WTC11 (cell line): ENCODE measurements around the gene MYO15A. TPM values are rescaled to one million over a fixed set of nuclear protein-coding genes. Genes with fewer than 3 reads are reported as not detected.

Experiments used
- ATAC-seq: fragments of 200-7000 bp; cut with Tn5 transposase; 2 replicates; pipeline ENCODE4 v1.10.0; 2021; ENCODE audit warnings: mild to moderate bottlenecking, moderate library complexity
- CTCF ChIA-PET: fragments of 300-600 bp; sonication (Branson Sonifier 250); formaldehyde crosslinking; loops from one replicate; lab custom pipeline; 2021; ENCODE audit warnings: antibody characterized with exemption; lab: Charles Lee
- POLR2A ChIA-PET: fragments of 350-600 bp; sonication (Branson Sonifier 250); formaldehyde crosslinking; loops from one replicate; lab custom pipeline; 2021; ENCODE audit warnings: antibody characterized with exemption; lab: Charles Lee
- DNase-seq: peaks from one replicate; pipeline ENCODE4 v3.0.0; 2021; ENCODE audit warnings: low spot score
- H3K27ac Mint-ChIP-seq: 2 replicates; pipeline ENCODE4 v1.8.0; 2021; ENCODE audit warnings: mixed read lengths
- H3K27me3 Mint-ChIP-seq: 2 replicates; pipeline ENCODE4 v1.8.0; 2021; ENCODE audit warnings: low read depth, mild to moderate bottlenecking, moderate library complexity, mixed read lengths
- H3K36me3 Mint-ChIP-seq: 2 replicates; pipeline ENCODE4 v1.8.0; 2021; ENCODE audit warnings: mixed read lengths
- H3K4me1 Mint-ChIP-seq: 2 replicates; pipeline ENCODE4 v1.8.0; 2022; ENCODE audit warnings: mixed read lengths
- H3K4me3 Mint-ChIP-seq: 2 replicates; pipeline ENCODE4 v1.8.0; 2021; ENCODE audit warnings: mild to moderate bottlenecking, moderate library complexity, mixed read lengths
- H3K9me3 Mint-ChIP-seq: 2 replicates; pipeline ENCODE4 v1.8.0; 2021; ENCODE audit warnings: mixed read lengths
- FOXK1 ChIP-seq: sonication (generic); formaldehyde crosslinking; IDR thresholded peaks from 2 replicates; pipeline ENCODE4 v1.8.0; 2022; ENCODE audit warnings: mild to moderate bottlenecking, moderate library complexity, missing genetic modification reagents
- GABPB1 ChIP-seq: sonication (generic); formaldehyde crosslinking; IDR thresholded peaks from 2 replicates; pipeline ENCODE4 v1.8.1; 2023; ENCODE audit warnings: mild to moderate bottlenecking, missing genetic modification reagents
- GTF2I ChIP-seq: fragments of 250-450 bp; sonication (Bioruptor Pico); conservative IDR thresholded peaks from 2 replicates; pipeline ENCODE4 v1.4.0; 2021; ENCODE audit warnings: mild to moderate bottlenecking
- NR2C2 ChIP-seq: sonication (generic); formaldehyde crosslinking; IDR thresholded peaks from 2 replicates; pipeline ENCODE4 v1.8.0; 2022; ENCODE audit warnings: mild to moderate bottlenecking, missing genetic modification reagents
- SP1 ChIP-seq: sonication (generic); formaldehyde crosslinking; conservative IDR thresholded peaks from 2 replicates; pipeline ENCODE4 v1.8.1; 2022; ENCODE audit warnings: missing genetic modification reagents
- ZBTB21 ChIP-seq: sonication (generic); formaldehyde crosslinking; IDR thresholded peaks from 2 replicates; pipeline ENCODE4 v1.8.1; 2023; ENCODE audit warnings: mild to moderate bottlenecking, missing genetic modification reagents, borderline replicate concordance
- ZNF423 ChIP-seq: fragments of 250-450 bp; sonication (Bioruptor Pico); IDR thresholded peaks from 2 replicates; pipeline ENCODE4 v2.1.2; 2022; ENCODE audit warnings: mild to moderate bottlenecking, moderate library complexity
- total RNA-seq: library from RNA; stranded (reverse); gene quantifications from 3 replicates; pipeline ENCODE4 v1.2.3, GENCODE V29; 2021
- TF ChIP-seq, protein P1 (sequence below): sonication (generic); formaldehyde crosslinking; IDR thresholded peaks from 2 replicates; pipeline ENCODE4 v1.8.0; 2023; ENCODE audit warnings: mild to moderate bottlenecking, missing genetic modification reagents
- TF ChIP-seq, protein P2 (sequence below): sonication (generic); formaldehyde crosslinking; IDR thresholded peaks from 2 replicates; pipeline ENCODE4 v1.8.1; 2022; ENCODE audit warnings: low read depth, mild to moderate bottlenecking, moderate library complexity, missing genetic modification reagents, borderline replicate concordance
- TF ChIP-seq, protein P3 (sequence below): sonication (generic); formaldehyde crosslinking; IDR thresholded peaks from 2 replicates; pipeline ENCODE4 v1.8.1; 2023; ENCODE audit warnings: mild to moderate bottlenecking, missing genetic modification reagents, borderline replicate concordance
- TF ChIP-seq, protein P4 (sequence below): sonication (generic); formaldehyde crosslinking; IDR thresholded peaks from 2 replicates; pipeline ENCODE4 v1.8.0; 2022; ENCODE audit warnings: mild to moderate bottlenecking, missing genetic modification reagents
- TF ChIP-seq, protein P5 (sequence below): fragments of 250-450 bp; sonication (Bioruptor Pico); IDR thresholded peaks from 2 replicates; pipeline ENCODE4 v1.9.0; 2021; ENCODE audit warnings: mild to moderate bottlenecking, borderline replicate concordance

The MYO15A gene
- total RNA-seq, 1 experiment from 2014 or later: 2.6 TPM

DNA sequence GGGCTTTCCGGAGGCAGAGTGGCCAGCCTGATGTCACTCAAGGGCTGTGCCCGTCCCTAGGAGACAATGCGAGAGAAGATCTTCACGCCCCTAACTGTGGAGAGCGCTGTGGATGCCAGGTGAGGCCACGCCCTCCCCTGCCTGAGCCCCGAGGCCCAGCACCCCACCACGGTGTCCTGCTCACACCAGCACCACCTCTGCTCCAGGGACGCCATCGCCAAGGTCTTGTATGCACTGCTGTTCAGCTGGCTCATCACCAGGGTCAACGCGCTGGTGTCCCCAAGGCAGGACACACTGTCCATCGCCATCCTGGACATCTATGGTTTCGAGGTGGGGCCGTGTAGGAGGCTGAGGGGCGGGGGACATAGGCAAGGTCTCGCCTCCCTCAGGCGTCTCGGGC is 27.8 kb downstream of the MYO15A start:
- ChIA-PET POLR2A (no interaction called here), CTCF (no interaction called here)
- no peak overlapping the region for H3K4me3 Mint-ChIP-seq
- no peaks in the 10 kb centered on the region for H3K36me3 Mint-ChIP-seq
- H3K27me3 Mint-ChIP-seq: no peaks in the 10 kb centered on the region; the same call in 1 of the 2 replicates
- DNase-seq: no peak
- TF ChIP-seq, protein P1, sequence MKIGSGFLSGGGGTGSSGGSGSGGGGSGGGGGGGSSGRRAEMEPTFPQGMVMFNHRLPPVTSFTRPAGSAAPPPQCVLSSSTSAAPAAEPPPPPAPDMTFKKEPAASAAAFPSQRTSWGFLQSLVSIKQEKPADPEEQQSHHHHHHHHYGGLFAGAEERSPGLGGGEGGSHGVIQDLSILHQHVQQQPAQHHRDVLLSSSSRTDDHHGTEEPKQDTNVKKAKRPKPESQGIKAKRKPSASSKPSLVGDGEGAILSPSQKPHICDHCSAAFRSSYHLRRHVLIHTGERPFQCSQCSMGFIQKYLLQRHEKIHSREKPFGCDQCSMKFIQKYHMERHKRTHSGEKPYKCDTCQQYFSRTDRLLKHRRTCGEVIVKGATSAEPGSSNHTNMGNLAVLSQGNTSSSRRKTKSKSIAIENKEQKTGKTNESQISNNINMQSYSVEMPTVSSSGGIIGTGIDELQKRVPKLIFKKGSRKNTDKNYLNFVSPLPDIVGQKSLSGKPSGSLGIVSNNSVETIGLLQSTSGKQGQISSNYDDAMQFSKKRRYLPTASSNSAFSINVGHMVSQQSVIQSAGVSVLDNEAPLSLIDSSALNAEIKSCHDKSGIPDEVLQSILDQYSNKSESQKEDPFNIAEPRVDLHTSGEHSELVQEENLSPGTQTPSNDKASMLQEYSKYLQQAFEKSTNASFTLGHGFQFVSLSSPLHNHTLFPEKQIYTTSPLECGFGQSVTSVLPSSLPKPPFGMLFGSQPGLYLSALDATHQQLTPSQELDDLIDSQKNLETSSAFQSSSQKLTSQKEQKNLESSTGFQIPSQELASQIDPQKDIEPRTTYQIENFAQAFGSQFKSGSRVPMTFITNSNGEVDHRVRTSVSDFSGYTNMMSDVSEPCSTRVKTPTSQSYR (CRISPR knock-in tag): no peak
- no peak for TF ChIP-seq ZNF423 (CRISPR knock-in tag)
- TF ChIP-seq, protein P2, sequence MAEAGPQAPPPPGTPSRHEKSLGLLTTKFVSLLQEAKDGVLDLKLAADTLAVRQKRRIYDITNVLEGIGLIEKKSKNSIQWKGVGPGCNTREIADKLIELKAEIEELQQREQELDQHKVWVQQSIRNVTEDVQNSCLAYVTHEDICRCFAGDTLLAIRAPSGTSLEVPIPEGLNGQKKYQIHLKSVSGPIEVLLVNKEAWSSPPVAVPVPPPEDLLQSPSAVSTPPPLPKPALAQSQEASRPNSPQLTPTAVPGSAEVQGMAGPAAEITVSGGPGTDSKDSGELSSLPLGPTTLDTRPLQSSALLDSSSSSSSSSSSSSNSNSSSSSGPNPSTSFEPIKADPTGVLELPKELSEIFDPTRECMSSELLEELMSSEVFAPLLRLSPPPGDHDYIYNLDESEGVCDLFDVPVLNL (CRISPR knock-in tag): no peak
- TF ChIP-seq, protein P3, sequence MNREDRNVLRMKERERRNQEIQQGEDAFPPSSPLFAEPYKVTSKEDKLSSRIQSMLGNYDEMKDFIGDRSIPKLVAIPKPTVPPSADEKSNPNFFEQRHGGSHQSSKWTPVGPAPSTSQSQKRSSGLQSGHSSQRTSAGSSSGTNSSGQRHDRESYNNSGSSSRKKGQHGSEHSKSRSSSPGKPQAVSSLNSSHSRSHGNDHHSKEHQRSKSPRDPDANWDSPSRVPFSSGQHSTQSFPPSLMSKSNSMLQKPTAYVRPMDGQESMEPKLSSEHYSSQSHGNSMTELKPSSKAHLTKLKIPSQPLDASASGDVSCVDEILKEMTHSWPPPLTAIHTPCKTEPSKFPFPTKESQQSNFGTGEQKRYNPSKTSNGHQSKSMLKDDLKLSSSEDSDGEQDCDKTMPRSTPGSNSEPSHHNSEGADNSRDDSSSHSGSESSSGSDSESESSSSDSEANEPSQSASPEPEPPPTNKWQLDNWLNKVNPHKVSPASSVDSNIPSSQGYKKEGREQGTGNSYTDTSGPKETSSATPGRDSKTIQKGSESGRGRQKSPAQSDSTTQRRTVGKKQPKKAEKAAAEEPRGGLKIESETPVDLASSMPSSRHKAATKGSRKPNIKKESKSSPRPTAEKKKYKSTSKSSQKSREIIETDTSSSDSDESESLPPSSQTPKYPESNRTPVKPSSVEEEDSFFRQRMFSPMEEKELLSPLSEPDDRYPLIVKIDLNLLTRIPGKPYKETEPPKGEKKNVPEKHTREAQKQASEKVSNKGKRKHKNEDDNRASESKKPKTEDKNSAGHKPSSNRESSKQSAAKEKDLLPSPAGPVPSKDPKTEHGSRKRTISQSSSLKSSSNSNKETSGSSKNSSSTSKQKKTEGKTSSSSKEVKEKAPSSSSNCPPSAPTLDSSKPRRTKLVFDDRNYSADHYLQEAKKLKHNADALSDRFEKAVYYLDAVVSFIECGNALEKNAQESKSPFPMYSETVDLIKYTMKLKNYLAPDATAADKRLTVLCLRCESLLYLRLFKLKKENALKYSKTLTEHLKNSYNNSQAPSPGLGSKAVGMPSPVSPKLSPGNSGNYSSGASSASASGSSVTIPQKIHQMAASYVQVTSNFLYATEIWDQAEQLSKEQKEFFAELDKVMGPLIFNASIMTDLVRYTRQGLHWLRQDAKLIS (CRISPR knock-in tag): no peak
- no peak for TF ChIP-seq SP1 (CRISPR knock-in tag)
- H3K27ac Mint-ChIP-seq: no peak overlapping the region
- no peaks in the 10 kb centered on the region for H3K9me3 Mint-ChIP-seq
- peaks cover 3% of the 10 kb centered on the region; the same call in 1 of the 2 replicates for H3K4me1 Mint-ChIP-seq
- no peak for ATAC-seq

DNA sequence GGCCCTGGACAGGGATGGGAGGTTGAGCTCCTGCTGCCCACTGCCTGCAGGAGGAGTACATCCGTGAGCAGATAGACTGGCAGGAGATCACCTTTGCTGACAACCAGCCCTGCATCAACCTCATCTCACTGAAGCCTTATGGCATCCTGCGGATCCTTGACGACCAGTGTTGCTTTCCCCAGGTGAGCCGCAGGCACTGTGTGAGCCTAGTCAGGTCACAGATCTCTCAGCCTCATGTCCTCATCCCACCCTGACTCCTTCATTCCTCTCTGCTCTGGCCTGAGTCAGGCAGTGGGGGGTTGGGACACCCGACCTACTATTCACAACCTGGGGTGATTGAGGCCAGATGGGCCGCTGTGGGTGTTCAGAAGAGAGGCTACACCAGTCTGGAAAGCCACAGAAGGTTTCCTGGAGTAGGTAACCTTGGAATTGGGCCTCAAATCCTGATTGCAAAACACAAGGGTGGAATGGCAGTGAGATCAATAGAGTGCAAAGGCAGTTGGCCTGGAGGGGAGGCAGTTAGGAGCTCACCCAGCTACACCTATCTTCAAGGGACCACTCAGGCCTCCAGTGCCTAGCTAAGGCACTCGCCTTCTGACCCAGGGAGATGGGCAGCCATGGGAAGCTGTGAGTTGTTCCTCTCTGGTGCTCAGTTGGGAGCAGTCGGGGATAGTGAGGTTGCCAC is 29.7 kb downstream of the MYO15A start:
- POLR2A ChIA-PET: no interaction called here
- TF ChIP-seq, protein P4, sequence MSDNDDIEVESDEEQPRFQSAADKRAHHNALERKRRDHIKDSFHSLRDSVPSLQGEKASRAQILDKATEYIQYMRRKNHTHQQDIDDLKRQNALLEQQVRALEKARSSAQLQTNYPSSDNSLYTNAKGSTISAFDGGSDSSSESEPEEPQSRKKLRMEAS (CRISPR knock-in tag): no peak
- TF ChIP-seq GABPB1 (CRISPR knock-in tag) (0 out of 2 replicates have a peak, but pooled peaks have one; percentile 44), FOXK1 (CRISPR knock-in tag) (no peak)
- Mint-ChIP-seq H3K27ac (no peak overlapping the region), H3K27me3 (no peaks in the 10 kb centered on the region), H3K36me3 (no peaks in the 10 kb centered on the region), H3K9me3 (no peaks in the 10 kb centered on the region), H3K4me3 (no peak overlapping the region), H3K4me1 (peaks cover 8% of the 10 kb centered on the region)
- DNase-seq: no peak
- no peak for ATAC-seq
- CTCF ChIA-PET: interaction anchor here (0.7 to 1.1 kb wide), 2 partner anchors 20 to 79 kb away, joined by 3 to 5 read pairs; no protein-coding TSS in a partner anchor

DNA sequence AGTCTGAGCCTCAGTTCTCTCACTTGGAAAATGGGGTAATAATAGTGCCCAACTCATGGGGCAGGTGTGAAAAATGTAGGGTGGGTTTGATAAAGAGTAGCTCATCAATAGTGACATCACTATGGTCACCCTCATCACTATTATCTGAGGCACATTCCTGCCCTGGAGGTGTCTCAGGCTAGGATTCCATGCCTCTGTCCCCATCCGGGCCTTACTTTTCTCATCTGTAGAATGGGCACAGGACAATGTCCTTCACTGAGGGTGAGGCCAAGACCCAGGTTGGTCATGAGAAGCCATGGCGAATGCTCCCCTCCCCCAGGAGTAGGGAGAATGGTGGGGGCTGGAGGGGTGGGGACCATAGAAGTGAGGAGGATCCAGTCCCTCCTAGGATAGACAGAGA is 30.5 kb downstream of the MYO15A start:
- no peaks in the 10 kb centered on the region for H3K36me3 Mint-ChIP-seq
- H3K27me3 Mint-ChIP-seq: no peaks in the 10 kb centered on the region
- ChIA-PET CTCF (interaction anchor here (1.1 to 5.1 kb wide), 7 partner anchors 12 to 85 kb away, joined by 3 to 89 read pairs (median 11); partner anchors contain the start of gene ALKBH5), POLR2A (interaction anchor here (0.9 kb wide), 1 partner anchor 45 kb away, joined by 4 read pairs; the partner anchor contains the start of gene ALKBH5)
- DNase-seq (no peak), ATAC-seq (no peak)
- no peak overlapping the region for H3K27ac Mint-ChIP-seq
- no peak overlapping the region for H3K4me3 Mint-ChIP-seq
- H3K9me3 Mint-ChIP-seq: no peaks in the 10 kb centered on the region
- H3K4me1 Mint-ChIP-seq: peaks cover 12% of the 10 kb centered on the region
- no peak for TF ChIP-seq ZBTB21 (CRISPR knock-in tag)
- no peak for TF ChIP-seq NR2C2
- TF ChIP-seq GTF2I (CRISPR knock-in tag): no peak
- TF ChIP-seq, protein P5, sequence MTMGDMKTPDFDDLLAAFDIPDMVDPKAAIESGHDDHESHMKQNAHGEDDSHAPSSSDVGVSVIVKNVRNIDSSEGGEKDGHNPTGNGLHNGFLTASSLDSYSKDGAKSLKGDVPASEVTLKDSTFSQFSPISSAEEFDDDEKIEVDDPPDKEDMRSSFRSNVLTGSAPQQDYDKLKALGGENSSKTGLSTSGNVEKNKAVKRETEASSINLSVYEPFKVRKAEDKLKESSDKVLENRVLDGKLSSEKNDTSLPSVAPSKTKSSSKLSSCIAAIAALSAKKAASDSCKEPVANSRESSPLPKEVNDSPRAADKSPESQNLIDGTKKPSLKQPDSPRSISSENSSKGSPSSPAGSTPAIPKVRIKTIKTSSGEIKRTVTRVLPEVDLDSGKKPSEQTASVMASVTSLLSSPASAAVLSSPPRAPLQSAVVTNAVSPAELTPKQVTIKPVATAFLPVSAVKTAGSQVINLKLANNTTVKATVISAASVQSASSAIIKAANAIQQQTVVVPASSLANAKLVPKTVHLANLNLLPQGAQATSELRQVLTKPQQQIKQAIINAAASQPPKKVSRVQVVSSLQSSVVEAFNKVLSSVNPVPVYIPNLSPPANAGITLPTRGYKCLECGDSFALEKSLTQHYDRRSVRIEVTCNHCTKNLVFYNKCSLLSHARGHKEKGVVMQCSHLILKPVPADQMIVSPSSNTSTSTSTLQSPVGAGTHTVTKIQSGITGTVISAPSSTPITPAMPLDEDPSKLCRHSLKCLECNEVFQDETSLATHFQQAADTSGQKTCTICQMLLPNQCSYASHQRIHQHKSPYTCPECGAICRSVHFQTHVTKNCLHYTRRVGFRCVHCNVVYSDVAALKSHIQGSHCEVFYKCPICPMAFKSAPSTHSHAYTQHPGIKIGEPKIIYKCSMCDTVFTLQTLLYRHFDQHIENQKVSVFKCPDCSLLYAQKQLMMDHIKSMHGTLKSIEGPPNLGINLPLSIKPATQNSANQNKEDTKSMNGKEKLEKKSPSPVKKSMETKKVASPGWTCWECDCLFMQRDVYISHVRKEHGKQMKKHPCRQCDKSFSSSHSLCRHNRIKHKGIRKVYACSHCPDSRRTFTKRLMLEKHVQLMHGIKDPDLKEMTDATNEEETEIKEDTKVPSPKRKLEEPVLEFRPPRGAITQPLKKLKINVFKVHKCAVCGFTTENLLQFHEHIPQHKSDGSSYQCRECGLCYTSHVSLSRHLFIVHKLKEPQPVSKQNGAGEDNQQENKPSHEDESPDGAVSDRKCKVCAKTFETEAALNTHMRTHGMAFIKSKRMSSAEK (CRISPR knock-in tag): no peak
- TF ChIP-seq, protein P3 (CRISPR knock-in tag): no peak
